ENCODE measurements around the gene CD180.

CD180 gene

GRCh38 chr5:67196537-67197059 is at the start of gene CD180:
Gene CD180 (minus strand): TSS chr5:67196799. CDS start chr5:67196641, 158 bp downstream.
- DNase-seq, result no peak

- DNase-seq, result no peak
Measured at GRCh38 chr5:67246108-67246507, 49.5 kb upstream of the CD180 start.

- DNase-seq, result no peak
Measured at GRCh38 chr5:67245259-67245846, 48.8 kb upstream of the CD180 start.

- no peak for DNase-seq
Measured at GRCh38 chr5:67244345-67244793, 47.8 kb upstream of the CD180 start.

- DNase-seq, result no peak
Measured at GRCh38 chr5:67243944-67244343, 47.3 kb upstream of the CD180 start.

- DNase-seq, result no peak
Measured at GRCh38 chr5:67243349-67243748, 46.8 kb upstream of the CD180 start.

- no peak for DNase-seq
Measured at GRCh38 chr5:67241326-67241725, 44.7 kb upstream of the CD180 start.

- DNase-seq, result no peak
Measured at GRCh38 chr5:67240846-67241245, 44.2 kb upstream of the CD180 start.

- DNase-seq, result no peak
Measured at GRCh38 chr5:67240065-67240464, 43.5 kb upstream of the CD180 start.

- DNase-seq, result no peak
Measured at GRCh38 chr5:67238191-67238590, 41.6 kb upstream of the CD180 start.

- no peak for DNase-seq
Measured at GRCh38 chr5:67235399-67236110, 39.0 kb upstream of the CD180 start.

GRCh38 chr5:67234671-67235176 is 38.1 kb upstream of the CD180 start:
- no peak for DNase-seq

GRCh38 chr5:67233075-67233474 is 36.5 kb upstream of the CD180 start:
- no peak for DNase-seq

GRCh38 chr5:67223211-67223610 is 26.6 kb upstream of the CD180 start:
- no peak for DNase-seq

- DNase-seq, result no peak
Measured at GRCh38 chr5:67222243-67223025, 25.8 kb upstream of the CD180 start.

- no peak for DNase-seq
Measured at GRCh38 chr5:67221487-67222242, 25.1 kb upstream of the CD180 start.

GRCh38 chr5:67216564-67216963 is 20.0 kb upstream of the CD180 start:
- DNase-seq, result no peak

GRCh38 chr5:67215519-67216471 is 19.2 kb upstream of the CD180 start:
- no peak for DNase-seq

GRCh38 chr5:67214707-67215447 is 18.3 kb upstream of the CD180 start:
- DNase-seq, result no peak

GRCh38 chr5:67214036-67214435 is 17.4 kb upstream of the CD180 start:
- DNase-seq, result no peak

- DNase-seq, result no peak
Measured at GRCh38 chr5:67211926-67212325, 15.3 kb upstream of the CD180 start.

Measured in GOT3 (cell line).